Measurements from ENCODE around the gene GNAQ.
"Not testable (repeated sequence)": the region's sequence is repeated elsewhere in the genome, so short reads cannot be mapped to it uniquely, and the experiment has no call there.

Gene GNAQ

DNA sequence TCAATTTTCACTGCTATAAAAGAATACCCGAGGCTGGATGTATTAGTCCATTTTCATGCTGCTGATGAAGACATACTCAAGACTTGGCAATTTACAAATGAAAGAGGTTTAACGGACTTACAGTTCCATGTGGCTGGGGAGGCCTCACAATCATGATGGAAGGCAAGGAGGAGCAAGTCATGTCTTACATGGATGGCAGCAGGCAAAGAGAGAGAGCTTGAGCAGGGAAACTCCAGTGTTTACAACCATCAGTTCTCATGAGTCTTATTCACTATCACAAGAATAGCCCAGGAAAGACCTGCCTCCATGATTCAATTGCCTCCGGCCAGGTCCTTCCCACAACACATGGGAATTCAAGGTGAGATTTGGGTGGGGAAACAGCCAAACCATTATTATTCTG lies 170.7 kb downstream of the GNAQ start:
- H3K27ac ChIP-seq (ENCODE audit: low read depth, low read length); H2BK12ac ChIP-seq (ENCODE audit: low read length); H4K8ac ChIP-seq (ENCODE audit: low read depth, low read length); H2BK5ac ChIP-seq (ENCODE audit: low read depth, low read length, poor library complexity); H3K79me2 ChIP-seq (ENCODE audit: control insufficient read depth, insufficient read depth, low read length, poor library complexity); H3K9ac ChIP-seq (ENCODE audit: low read length); H3K4me1 ChIP-seq (ENCODE audit: control insufficient read depth in 1 of 2, insufficient read depth in 2 of 2, low read length in 2 of 2); H2AK5ac ChIP-seq (ENCODE audit: low read length); H2BK120ac ChIP-seq (ENCODE audit: insufficient read depth, low read length, poor library complexity); H3K27me3 ChIP-seq (ENCODE audit: insufficient read depth, low read length); H3K23ac ChIP-seq (ENCODE audit: low read length); H3K4ac ChIP-seq (ENCODE audit: low read depth, low read length); H3K4me3 ChIP-seq (ENCODE audit: low read depth, low read length); H3K14ac ChIP-seq (ENCODE audit: low read length); H3K4me2 ChIP-seq (ENCODE audit: low read length); H2AFZ ChIP-seq (ENCODE audit: insufficient read depth, low read length, poor library complexity); DNase-seq; H4K91ac ChIP-seq (ENCODE audit: low read depth, low read length); H3K79me1 ChIP-seq (ENCODE audit: low read length); H3K18ac ChIP-seq (ENCODE audit: low read length); H4K12ac ChIP-seq (ENCODE audit: low read depth, low read length); H3K9me3 ChIP-seq (ENCODE audit: insufficient read depth, low read depth, low read length); H3K36me3 ChIP-seq (ENCODE audit: control insufficient read depth in 1 of 2, insufficient read depth in 2 of 2, low read length in 2 of 2): not testable (repeated sequence)
- no CpG with 5 or more reads among the region's 3 CpGs for WGBS (ENCODE audit: extremely low coverage, insufficient coverage, insufficient read length)

DNA sequence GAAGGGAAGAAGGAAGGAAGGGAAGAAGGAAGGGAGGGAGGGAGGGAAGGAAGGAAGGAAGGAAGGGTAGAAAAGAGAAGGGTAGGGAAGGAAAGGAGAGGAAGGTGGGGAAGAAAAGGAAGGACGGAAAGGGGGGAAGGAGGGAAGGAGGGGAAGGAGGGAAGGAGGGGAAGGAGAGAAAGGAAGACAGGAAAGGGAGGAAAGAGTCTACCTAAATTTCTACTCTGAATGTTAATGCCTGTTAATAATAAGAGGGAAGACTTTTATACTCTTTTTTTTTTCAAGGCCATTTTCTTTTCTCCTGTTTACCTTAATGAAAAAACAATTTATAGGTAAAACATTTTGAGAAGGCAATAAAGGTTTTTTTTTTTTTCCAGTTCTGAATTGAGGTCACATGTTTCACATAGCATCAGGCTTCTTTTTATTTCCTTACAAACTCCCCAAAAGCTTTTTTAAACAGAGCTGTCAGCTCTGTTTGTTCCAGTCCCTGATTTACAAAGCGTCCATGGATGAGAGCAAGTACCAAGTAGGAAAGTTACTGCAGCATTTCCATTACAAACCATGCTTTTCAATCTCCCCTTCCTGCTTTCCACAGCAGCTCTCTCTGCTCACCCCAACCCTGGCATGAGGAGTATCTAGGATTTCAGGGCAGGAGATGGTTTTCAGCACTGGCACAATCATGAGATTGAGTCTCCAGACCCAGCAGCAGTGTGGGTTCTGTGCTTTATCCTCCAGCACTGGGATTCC lies 173.9 kb downstream of the GNAQ start:
- H3K4me3 ChIP-seq (ENCODE audit: low read depth, low read length), result no peak overlapping the region
- H3K36me3 ChIP-seq (ENCODE audit: control insufficient read depth in 1 of 2, insufficient read depth in 2 of 2, low read length in 2 of 2), result peaks cover 0 to 2% of the 10 kb centered on the region in 2 experiments
- no peak overlapping the region for H4K91ac ChIP-seq (ENCODE audit: low read depth, low read length)
- DNase-seq, result no peak
- no peak overlapping the region for H3K18ac ChIP-seq (ENCODE audit: low read length)
- H3K27me3 ChIP-seq (ENCODE audit: insufficient read depth, low read length), result no peaks in the 10 kb centered on the region
- H3K27ac ChIP-seq (ENCODE audit: low read depth, low read length), result no peak overlapping the region
- H3K23ac ChIP-seq (ENCODE audit: low read length), result peak overlapping the region; percentile 20
- H2BK5ac ChIP-seq (ENCODE audit: low read depth, low read length, poor library complexity), result no peak overlapping the region
- WGBS (ENCODE audit: extremely low coverage, insufficient coverage, insufficient read length), result 96% methylated on average over 1 of the region's 2 CpGs
- H3K4me2 ChIP-seq (ENCODE audit: low read length), result no peak overlapping the region
- H2BK12ac ChIP-seq (ENCODE audit: low read length), result no peak overlapping the region
- no peak overlapping the region for H2AK5ac ChIP-seq (ENCODE audit: low read length)
- no peak overlapping the region for H3K9ac ChIP-seq (ENCODE audit: low read length)
- no peak overlapping the region for H3K14ac ChIP-seq (ENCODE audit: low read length)
- no peak overlapping the region for H2AFZ ChIP-seq (ENCODE audit: insufficient read depth, low read length, poor library complexity)
- H4K8ac ChIP-seq (ENCODE audit: low read depth, low read length), result no peak overlapping the region
- no peaks in the 10 kb centered on the region for H3K79me2 ChIP-seq (ENCODE audit: control insufficient read depth, insufficient read depth, low read length, poor library complexity)
- H3K9me3 ChIP-seq (ENCODE audit: insufficient read depth, low read depth, low read length), result peaks cover 3% of the 10 kb centered on the region
- H2BK120ac ChIP-seq (ENCODE audit: insufficient read depth, low read length, poor library complexity), result no peak overlapping the region
- H4K12ac ChIP-seq (ENCODE audit: low read depth, low read length), result no peak overlapping the region
- H3K4ac ChIP-seq (ENCODE audit: low read depth, low read length), result no peak overlapping the region
- no peaks in the 10 kb centered on the region for H3K79me1 ChIP-seq (ENCODE audit: low read length)
- peaks cover 0 to 3% of the 10 kb centered on the region in 2 experiments for H3K4me1 ChIP-seq (ENCODE audit: control insufficient read depth in 1 of 2, insufficient read depth in 2 of 2, low read length in 2 of 2)

DNA sequence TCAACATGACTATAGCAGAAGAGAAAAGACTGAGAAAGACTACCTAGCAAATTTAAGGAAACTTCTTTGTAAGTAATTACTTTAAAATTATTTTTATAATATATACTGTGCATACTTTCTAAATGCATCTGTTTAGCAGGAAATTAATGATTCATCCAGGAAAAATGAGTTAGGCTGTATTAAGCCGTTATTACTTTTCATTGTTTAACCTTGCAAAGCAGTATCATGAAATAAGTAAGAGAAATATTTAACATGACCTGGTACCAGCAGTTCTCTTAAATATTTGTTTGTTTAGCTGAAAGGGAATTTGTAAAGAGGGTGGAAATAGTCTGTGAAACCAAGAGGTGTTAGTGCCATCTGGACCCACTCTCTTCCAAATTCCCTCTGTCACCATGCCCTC lies 175.0 kb downstream of the GNAQ start:
- H3K4ac ChIP-seq (ENCODE audit: low read depth, low read length), result no peak overlapping the region
- no peak overlapping the region for H3K23ac ChIP-seq (ENCODE audit: low read length)
- no peak overlapping the region for H3K9ac ChIP-seq (ENCODE audit: low read length)
- no peak overlapping the region for H2AK5ac ChIP-seq (ENCODE audit: low read length)
- H3K4me2 ChIP-seq (ENCODE audit: low read length), result no peak overlapping the region
- no peaks in the 10 kb centered on the region for H3K36me3 ChIP-seq (ENCODE audit: control insufficient read depth in 1 of 2, insufficient read depth in 2 of 2, low read length in 2 of 2)
- no peak overlapping the region for H4K12ac ChIP-seq (ENCODE audit: low read depth, low read length)
- DNase-seq, result peak; percentile 9 to 71
- no peaks in the 10 kb centered on the region for H3K27me3 ChIP-seq (ENCODE audit: insufficient read depth, low read length)
- no peak overlapping the region for H3K18ac ChIP-seq (ENCODE audit: low read length)
- no peak overlapping the region for H4K91ac ChIP-seq (ENCODE audit: low read depth, low read length)
- H3K14ac ChIP-seq (ENCODE audit: low read length), result no peak overlapping the region
- H4K8ac ChIP-seq (ENCODE audit: low read depth, low read length), result no peak overlapping the region
- H3K4me3 ChIP-seq (ENCODE audit: low read depth, low read length), result no peak overlapping the region
- H2BK12ac ChIP-seq (ENCODE audit: low read length), result no peak overlapping the region
- H3K9me3 ChIP-seq (ENCODE audit: insufficient read depth, low read depth, low read length), result no peaks in the 10 kb centered on the region
- H3K79me2 ChIP-seq (ENCODE audit: control insufficient read depth, insufficient read depth, low read length, poor library complexity), result no peaks in the 10 kb centered on the region
- no peak overlapping the region for H2AFZ ChIP-seq (ENCODE audit: insufficient read depth, low read length, poor library complexity)
- H2BK120ac ChIP-seq (ENCODE audit: insufficient read depth, low read length, poor library complexity), result no peak overlapping the region
- no peaks in the 10 kb centered on the region for H3K79me1 ChIP-seq (ENCODE audit: low read length)
- no peak overlapping the region for H3K27ac ChIP-seq (ENCODE audit: low read depth, low read length)
- no CpG with 5 or more reads among the region's 1 CpG for WGBS (ENCODE audit: extremely low coverage, insufficient coverage, insufficient read length)
- peaks cover 0 to 3% of the 10 kb centered on the region in 2 experiments for H3K4me1 ChIP-seq (ENCODE audit: control insufficient read depth in 1 of 2, insufficient read depth in 2 of 2, low read length in 2 of 2)
- no peak overlapping the region for H2BK5ac ChIP-seq (ENCODE audit: low read depth, low read length, poor library complexity)

DNA sequence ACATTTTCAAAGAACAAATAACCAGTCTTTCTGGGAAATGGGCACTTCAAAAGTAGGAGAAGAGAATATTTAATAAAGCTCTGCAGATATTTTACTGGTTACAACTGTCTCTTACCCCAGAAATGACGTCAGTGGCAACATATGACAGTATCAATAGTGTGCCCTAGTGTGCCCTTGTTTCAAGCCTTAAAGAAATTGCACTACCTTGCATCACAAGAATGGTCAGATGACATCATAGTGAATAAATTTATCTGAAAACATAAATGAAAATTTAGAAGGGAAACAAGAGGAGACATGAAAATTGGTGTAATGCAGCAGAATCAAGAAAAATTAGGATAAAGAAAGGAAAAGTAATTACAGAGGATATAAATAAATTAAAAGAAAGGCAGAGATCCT lies 176.7 kb downstream of the GNAQ start:
- no peak overlapping the region for H3K18ac ChIP-seq (ENCODE audit: low read length)
- no peak overlapping the region for H3K4ac ChIP-seq (ENCODE audit: low read depth, low read length)
- H3K79me1 ChIP-seq (ENCODE audit: low read length), result no peaks in the 10 kb centered on the region
- H3K23ac ChIP-seq (ENCODE audit: low read length), result no peak overlapping the region
- no peak overlapping the region for H3K14ac ChIP-seq (ENCODE audit: low read length)
- no peak overlapping the region for H3K4me2 ChIP-seq (ENCODE audit: low read length)
- H4K8ac ChIP-seq (ENCODE audit: low read depth, low read length), result no peak overlapping the region
- no peaks in the 10 kb centered on the region for H3K79me2 ChIP-seq (ENCODE audit: control insufficient read depth, insufficient read depth, low read length, poor library complexity)
- H2BK5ac ChIP-seq (ENCODE audit: low read depth, low read length, poor library complexity), result no peak overlapping the region
- H4K91ac ChIP-seq (ENCODE audit: low read depth, low read length), result no peak overlapping the region
- peaks cover 0 to 2% of the 10 kb centered on the region in 2 experiments for H3K36me3 ChIP-seq (ENCODE audit: control insufficient read depth in 1 of 2, insufficient read depth in 2 of 2, low read length in 2 of 2)
- no CpG with 5 or more reads among the region's 1 CpG for WGBS (ENCODE audit: extremely low coverage, insufficient coverage, insufficient read length)
- no peak overlapping the region for H3K4me3 ChIP-seq (ENCODE audit: low read depth, low read length)
- no peaks in the 10 kb centered on the region for H3K4me1 ChIP-seq (ENCODE audit: control insufficient read depth in 1 of 2, insufficient read depth in 2 of 2, low read length in 2 of 2)
- no peak overlapping the region for H4K12ac ChIP-seq (ENCODE audit: low read depth, low read length)
- H3K27ac ChIP-seq (ENCODE audit: low read depth, low read length), result no peak overlapping the region
- H2AFZ ChIP-seq (ENCODE audit: insufficient read depth, low read length, poor library complexity), result no peak overlapping the region
- no peak overlapping the region for H2BK120ac ChIP-seq (ENCODE audit: insufficient read depth, low read length, poor library complexity)
- no peak overlapping the region for H2BK12ac ChIP-seq (ENCODE audit: low read length)
- no peaks in the 10 kb centered on the region for H3K27me3 ChIP-seq (ENCODE audit: insufficient read depth, low read length)
- H3K9ac ChIP-seq (ENCODE audit: low read length), result no peak overlapping the region
- no peaks in the 10 kb centered on the region for H3K9me3 ChIP-seq (ENCODE audit: insufficient read depth, low read depth, low read length)
- no peak for DNase-seq
- H2AK5ac ChIP-seq (ENCODE audit: low read length), result no peak overlapping the region
